ENCODE data around the gene SFPQ.
"Not testable (repeated sequence)": the region's sequence is repeated elsewhere in the genome, so short reads cannot be mapped to it uniquely, and the experiment has no call there.

Gene SFPQ

DNA sequence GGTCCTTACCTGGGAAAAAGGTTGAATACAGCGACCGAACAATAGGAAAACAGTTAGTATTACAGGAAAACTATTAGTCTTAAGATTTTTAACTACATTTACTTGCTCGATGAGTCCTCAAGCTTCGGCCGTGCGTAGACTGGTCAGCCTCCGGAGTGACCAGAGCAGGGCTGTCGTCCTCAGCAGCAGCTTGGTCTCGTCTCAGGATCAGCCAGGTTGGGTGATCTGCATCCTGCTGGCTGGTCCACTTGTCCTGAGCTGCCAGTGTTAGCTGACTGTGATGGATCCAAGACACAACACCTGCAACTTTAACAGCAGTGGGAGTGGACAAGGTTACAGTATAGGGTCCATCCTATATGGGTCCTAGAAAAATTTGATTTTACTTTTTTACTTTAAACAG is 50.2 kb downstream of the SFPQ start:
- DNase-seq = not testable (repeated sequence)

DNA sequence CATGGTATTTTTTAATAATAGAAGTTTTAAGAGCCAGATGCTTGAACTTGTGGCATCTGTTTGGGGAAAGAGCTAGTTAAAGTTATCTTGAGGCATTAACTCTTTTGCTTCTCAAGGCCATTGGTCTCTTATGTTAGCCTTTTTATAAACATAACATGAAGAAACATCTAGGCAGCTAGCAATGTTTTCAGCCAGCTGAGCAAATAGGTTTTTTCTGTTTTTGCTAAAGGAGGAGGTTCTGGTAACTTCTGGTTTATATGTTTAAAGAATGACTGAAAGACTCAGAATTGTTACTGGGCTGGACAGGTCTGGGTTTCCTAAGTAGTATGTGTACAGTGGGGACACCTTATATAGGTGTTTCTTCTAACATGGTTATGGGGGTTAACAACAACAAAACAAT is 50.7 kb downstream of the SFPQ start:
- DNase-seq = not testable (repeated sequence)

GRCh38 chr1:35137590-35137989 is 55.4 kb downstream of the SFPQ start:
- DNase-seq = not testable (repeated sequence)

- DNase-seq = no peak
These were observed 56.2 kb downstream of the SFPQ start for GRCh38 chr1:35136780-35137179.
